Measurements from ENCODE around the gene DLGAP1. TPM values are rescaled to one million over a fixed set of nuclear protein-coding genes. Genes with fewer than 3 reads are reported as not detected.

Gene DLGAP1
- total and polyA plus RNA-seq, 2 of the 8 experiments (the other 6 are each of a cell fraction or from before 2014, with no cell fraction given): 11.8 to 16.9 TPM

GRCh38 chr18:4119127-4119648 is 335.9 kb downstream of the DLGAP1 start (continued):
- TF ChIP-seq, protein P1, sequence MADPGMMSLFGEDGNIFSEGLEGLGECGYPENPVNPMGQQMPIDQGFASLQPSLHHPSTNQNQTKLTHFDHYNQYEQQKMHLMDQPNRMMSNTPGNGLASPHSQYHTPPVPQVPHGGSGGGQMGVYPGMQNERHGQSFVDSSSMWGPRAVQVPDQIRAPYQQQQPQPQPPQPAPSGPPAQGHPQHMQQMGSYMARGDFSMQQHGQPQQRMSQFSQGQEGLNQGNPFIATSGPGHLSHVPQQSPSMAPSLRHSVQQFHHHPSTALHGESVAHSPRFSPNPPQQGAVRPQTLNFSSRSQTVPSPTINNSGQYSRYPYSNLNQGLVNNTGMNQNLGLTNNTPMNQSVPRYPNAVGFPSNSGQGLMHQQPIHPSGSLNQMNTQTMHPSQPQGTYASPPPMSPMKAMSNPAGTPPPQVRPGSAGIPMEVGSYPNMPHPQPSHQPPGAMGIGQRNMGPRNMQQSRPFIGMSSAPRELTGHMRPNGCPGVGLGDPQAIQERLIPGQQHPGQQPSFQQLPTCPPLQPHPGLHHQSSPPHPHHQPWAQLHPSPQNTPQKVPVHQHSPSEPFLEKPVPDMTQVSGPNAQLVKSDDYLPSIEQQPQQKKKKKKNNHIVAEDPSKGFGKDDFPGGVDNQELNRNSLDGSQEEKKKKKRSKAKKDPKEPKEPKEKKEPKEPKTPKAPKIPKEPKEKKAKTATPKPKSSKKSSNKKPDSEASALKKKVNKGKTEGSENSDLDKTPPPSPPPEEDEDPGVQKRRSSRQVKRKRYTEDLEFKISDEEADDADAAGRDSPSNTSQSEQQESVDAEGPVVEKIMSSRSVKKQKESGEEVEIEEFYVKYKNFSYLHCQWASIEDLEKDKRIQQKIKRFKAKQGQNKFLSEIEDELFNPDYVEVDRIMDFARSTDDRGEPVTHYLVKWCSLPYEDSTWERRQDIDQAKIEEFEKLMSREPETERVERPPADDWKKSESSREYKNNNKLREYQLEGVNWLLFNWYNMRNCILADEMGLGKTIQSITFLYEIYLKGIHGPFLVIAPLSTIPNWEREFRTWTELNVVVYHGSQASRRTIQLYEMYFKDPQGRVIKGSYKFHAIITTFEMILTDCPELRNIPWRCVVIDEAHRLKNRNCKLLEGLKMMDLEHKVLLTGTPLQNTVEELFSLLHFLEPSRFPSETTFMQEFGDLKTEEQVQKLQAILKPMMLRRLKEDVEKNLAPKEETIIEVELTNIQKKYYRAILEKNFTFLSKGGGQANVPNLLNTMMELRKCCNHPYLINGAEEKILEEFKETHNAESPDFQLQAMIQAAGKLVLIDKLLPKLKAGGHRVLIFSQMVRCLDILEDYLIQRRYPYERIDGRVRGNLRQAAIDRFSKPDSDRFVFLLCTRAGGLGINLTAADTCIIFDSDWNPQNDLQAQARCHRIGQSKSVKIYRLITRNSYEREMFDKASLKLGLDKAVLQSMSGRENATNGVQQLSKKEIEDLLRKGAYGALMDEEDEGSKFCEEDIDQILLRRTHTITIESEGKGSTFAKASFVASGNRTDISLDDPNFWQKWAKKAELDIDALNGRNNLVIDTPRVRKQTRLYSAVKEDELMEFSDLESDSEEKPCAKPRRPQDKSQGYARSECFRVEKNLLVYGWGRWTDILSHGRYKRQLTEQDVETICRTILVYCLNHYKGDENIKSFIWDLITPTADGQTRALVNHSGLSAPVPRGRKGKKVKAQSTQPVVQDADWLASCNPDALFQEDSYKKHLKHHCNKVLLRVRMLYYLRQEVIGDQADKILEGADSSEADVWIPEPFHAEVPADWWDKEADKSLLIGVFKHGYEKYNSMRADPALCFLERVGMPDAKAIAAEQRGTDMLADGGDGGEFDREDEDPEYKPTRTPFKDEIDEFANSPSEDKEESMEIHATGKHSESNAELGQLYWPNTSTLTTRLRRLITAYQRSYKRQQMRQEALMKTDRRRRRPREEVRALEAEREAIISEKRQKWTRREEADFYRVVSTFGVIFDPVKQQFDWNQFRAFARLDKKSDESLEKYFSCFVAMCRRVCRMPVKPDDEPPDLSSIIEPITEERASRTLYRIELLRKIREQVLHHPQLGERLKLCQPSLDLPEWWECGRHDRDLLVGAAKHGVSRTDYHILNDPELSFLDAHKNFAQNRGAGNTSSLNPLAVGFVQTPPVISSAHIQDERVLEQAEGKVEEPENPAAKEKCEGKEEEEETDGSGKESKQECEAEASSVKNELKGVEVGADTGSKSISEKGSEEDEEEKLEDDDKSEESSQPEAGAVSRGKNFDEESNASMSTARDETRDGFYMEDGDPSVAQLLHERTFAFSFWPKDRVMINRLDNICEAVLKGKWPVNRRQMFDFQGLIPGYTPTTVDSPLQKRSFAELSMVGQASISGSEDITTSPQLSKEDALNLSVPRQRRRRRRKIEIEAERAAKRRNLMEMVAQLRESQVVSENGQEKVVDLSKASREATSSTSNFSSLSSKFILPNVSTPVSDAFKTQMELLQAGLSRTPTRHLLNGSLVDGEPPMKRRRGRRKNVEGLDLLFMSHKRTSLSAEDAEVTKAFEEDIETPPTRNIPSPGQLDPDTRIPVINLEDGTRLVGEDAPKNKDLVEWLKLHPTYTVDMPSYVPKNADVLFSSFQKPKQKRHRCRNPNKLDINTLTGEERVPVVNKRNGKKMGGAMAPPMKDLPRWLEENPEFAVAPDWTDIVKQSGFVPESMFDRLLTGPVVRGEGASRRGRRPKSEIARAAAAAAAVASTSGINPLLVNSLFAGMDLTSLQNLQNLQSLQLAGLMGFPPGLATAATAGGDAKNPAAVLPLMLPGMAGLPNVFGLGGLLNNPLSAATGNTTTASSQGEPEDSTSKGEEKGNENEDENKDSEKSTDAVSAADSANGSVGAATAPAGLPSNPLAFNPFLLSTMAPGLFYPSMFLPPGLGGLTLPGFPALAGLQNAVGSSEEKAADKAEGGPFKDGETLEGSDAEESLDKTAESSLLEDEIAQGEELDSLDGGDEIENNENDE (IDR thresholded peaks at IDR 0.05; ENCODE audit: insufficient replicate concordance, low read length): peak; percentile 71
